HepG2 (cell line): ENCODE measurements around the gene CTCF. TPM values are rescaled to one million over a fixed set of nuclear protein-coding genes. Genes with fewer than 3 reads are reported as not detected.

Source experiments
- AGO2 ChIP-seq: fragments of 200-400 bp; formaldehyde crosslinking; optimal IDR thresholded peaks from 2 replicates; pipeline ENCODE3; 2017; ENCODE audit warnings: mild to moderate bottlenecking, low read depth, low read length, moderate library complexity
- CCAR2 ChIP-seq: fragments of 200-400 bp; formaldehyde crosslinking; optimal IDR thresholded peaks from 2 replicates; pipeline ENCODE3; 2018; ENCODE audit warnings: low read depth, mild to moderate bottlenecking, low read length, moderate library complexity
- CREB3 ChIP-seq: sonication (generic); formaldehyde crosslinking; IDR thresholded peaks from 2 replicates; pipeline ENCODE4 v1.5.0; 2020; ENCODE audit warnings: missing genetic modification reagents
- DNMT3B ChIP-seq: conservative IDR thresholded peaks from 2 replicates; pipeline ENCODE4 v1.6.1; 2016; ENCODE audit warnings: missing biosample characterization, control low read depth
- ETV5 ChIP-seq: IDR thresholded peaks from 2 replicates; pipeline ENCODE4 v1.6.1; 2018; ENCODE audit warnings: missing biosample characterization, missing genetic modification reagents, inconsistent platforms, borderline replicate concordance
- GATAD2A ChIP-seq: IDR thresholded peaks from 2 replicates; pipeline ENCODE4 v1.6.1; 2016
- HNF4G ChIP-seq, 2 experiments: sonication (generic) in 1 of 2; formaldehyde crosslinking in 1 of 2; IDR thresholded peaks; 2 replicates each; pipeline versions ENCODE4 v1.4.0 to v1.6.1; 2011 to 2020; ENCODE audit warnings: borderline replicate concordance in 2 of 2, low read depth in 2 of 2, mild to moderate bottlenecking in 2 of 2, low read length in 1 of 2, missing genetic modification reagents in 1 of 2, moderate library complexity in 1 of 2
- MAF1 ChIP-seq: sonication (generic); formaldehyde crosslinking; IDR thresholded peaks from 2 replicates; pipeline ENCODE4 v1.5.0; 2020; ENCODE audit warnings: missing genetic modification reagents, borderline replicate concordance
- MTA1 ChIP-seq: sonication (generic); formaldehyde crosslinking; IDR thresholded peaks from 2 replicates; pipeline ENCODE4 v1.4.0; 2020; ENCODE audit warnings: missing genetic modification reagents, mild to moderate bottlenecking, borderline replicate concordance
- NCOA1 ChIP-seq: sonication (generic); formaldehyde crosslinking; IDR thresholded peaks from 2 replicates; pipeline ENCODE4 v1.9.0; 2021; ENCODE audit warnings: missing genetic modification reagents
- NCOA5 ChIP-seq: sonication (generic); formaldehyde crosslinking; IDR thresholded peaks from 2 replicates; pipeline ENCODE4 v1.4.0; 2020; ENCODE audit warnings: missing genetic modification reagents
- PITX1 ChIP-seq: sonication (generic); formaldehyde crosslinking; IDR thresholded peaks from 2 replicates; pipeline ENCODE4 v1.5.1; 2020; ENCODE audit warnings: mild to moderate bottlenecking, missing genetic modification reagents
- POLR2AphosphoS5 ChIP-seq: IDR thresholded peaks from 2 replicates; pipeline ENCODE4 v1.6.1; 2012; ENCODE audit warnings: low read depth, low read length
- SMAD9 ChIP-seq: sonication (generic); formaldehyde crosslinking; IDR thresholded peaks from 2 replicates; pipeline ENCODE4 v1.5.1; 2020; ENCODE audit warnings: mild to moderate bottlenecking, missing genetic modification reagents
- SOX5 ChIP-seq: IDR thresholded peaks from 2 replicates; pipeline ENCODE4 v1.6.1; 2016; ENCODE audit warnings: borderline replicate concordance
- STAT5B ChIP-seq: sonication (generic); formaldehyde crosslinking; IDR thresholded peaks from 2 replicates; pipeline ENCODE4 v1.4.0; 2020; ENCODE audit warnings: missing genetic modification reagents
- U2AF1 ChIP-seq: fragments of 200-400 bp; formaldehyde crosslinking; optimal IDR thresholded peaks from 2 replicates; pipeline ENCODE3; 2017; ENCODE audit warnings: mild to moderate bottlenecking, low read depth, low read length
- ZBTB7A ChIP-seq: sonication (generic); formaldehyde crosslinking; IDR thresholded peaks from 2 replicates; pipeline ENCODE4 v1.8.0; 2022; ENCODE audit warnings: mild to moderate bottlenecking, missing genetic modification reagents
- ZNF20 ChIP-seq: sonication (generic); formaldehyde crosslinking; IDR thresholded peaks from 2 replicates; pipeline ENCODE4 v1.4.0; 2020; ENCODE audit warnings: mild to moderate bottlenecking, moderate library complexity, missing genetic modification reagents
- ZNF547 ChIP-seq: sonication (generic); formaldehyde crosslinking; IDR thresholded peaks from 2 replicates; pipeline ENCODE4 v1.5.1; 2020; ENCODE audit warnings: mild to moderate bottlenecking, missing genetic modification reagents
- ZNF740 ChIP-seq: sonication (generic); formaldehyde crosslinking; IDR thresholded peaks from 2 replicates; pipeline ENCODE4 v1.4.0; 2020; ENCODE audit warnings: missing genetic modification reagents
- ZNF768 ChIP-seq: sonication (generic); formaldehyde crosslinking; IDR thresholded peaks from 2 replicates; pipeline ENCODE4 v1.4.0; 2020; ENCODE audit warnings: missing genetic modification reagents
- polyA plus RNA-seq, 8 experiments: library from polyadenylated mRNA; depleted of rRNA in 3 of 8; stranded (reverse) in 7 of 8; unstranded in 1 of 8; fragments of >200 nt; fragmentation: Illumina TruSeq in 4 of 8; extraction: Trizol in 4 of 8; gene quantifications; 2 replicates each; pipeline versions ENCODE4 v1.2.1 to v1.2.3, GENCODE V29; 2011 to 2016; ENCODE audit warnings: low read depth in 4 of 8, missing spikeins in 1 of 8, mixed read lengths in 1 of 8; ENCODE audit not compliant: insufficient read depth in 1 of 8
- total RNA-seq, 5 experiments: library from RNA; depleted of rRNA; stranded (reverse); fragments of >200 nt; fragmentation: Illumina TruSeq; extraction: Trizol; gene quantifications; 2 replicates each; pipeline ENCODE4 v1.2.3, GENCODE V29; 2016; ENCODE audit warnings: low read depth in 1 of 5
- TF ChIP-seq, protein P1 (sequence below): IDR thresholded peaks from 2 replicates; pipeline ENCODE4 v1.6.1; 2016; ENCODE audit warnings: mild to moderate bottlenecking
- TF ChIP-seq, protein P2 (sequence below): IDR thresholded peaks from 2 replicates; pipeline ENCODE4 v1.6.1; 2016; ENCODE audit warnings: low read depth, borderline replicate concordance
- TF ChIP-seq, protein P3 (sequence below), 2 experiments: sonication (generic) in 1 of 2; formaldehyde crosslinking in 1 of 2; IDR thresholded peaks; 2 replicates each; pipeline versions ENCODE4 v1.4.0 to v1.6.1; 2018 to 2020; ENCODE audit warnings: missing genetic modification reagents in 2 of 2, borderline replicate concordance in 1 of 2, low read depth in 1 of 2, mild to moderate bottlenecking in 1 of 2, missing biosample characterization in 1 of 2
- TF ChIP-seq, protein P4 (sequence below): sonication (generic); formaldehyde crosslinking; IDR thresholded peaks from 2 replicates; pipeline ENCODE4 v1.4.0; 2020; ENCODE audit warnings: mild to moderate bottlenecking, missing genetic modification reagents

The CTCF gene
- total and polyA plus RNA-seq, 2 of the 13 experiments (the other 11 are each of a cell fraction or from before 2014, with no cell fraction given) = 19.5 to 37.5 TPM

DNA sequence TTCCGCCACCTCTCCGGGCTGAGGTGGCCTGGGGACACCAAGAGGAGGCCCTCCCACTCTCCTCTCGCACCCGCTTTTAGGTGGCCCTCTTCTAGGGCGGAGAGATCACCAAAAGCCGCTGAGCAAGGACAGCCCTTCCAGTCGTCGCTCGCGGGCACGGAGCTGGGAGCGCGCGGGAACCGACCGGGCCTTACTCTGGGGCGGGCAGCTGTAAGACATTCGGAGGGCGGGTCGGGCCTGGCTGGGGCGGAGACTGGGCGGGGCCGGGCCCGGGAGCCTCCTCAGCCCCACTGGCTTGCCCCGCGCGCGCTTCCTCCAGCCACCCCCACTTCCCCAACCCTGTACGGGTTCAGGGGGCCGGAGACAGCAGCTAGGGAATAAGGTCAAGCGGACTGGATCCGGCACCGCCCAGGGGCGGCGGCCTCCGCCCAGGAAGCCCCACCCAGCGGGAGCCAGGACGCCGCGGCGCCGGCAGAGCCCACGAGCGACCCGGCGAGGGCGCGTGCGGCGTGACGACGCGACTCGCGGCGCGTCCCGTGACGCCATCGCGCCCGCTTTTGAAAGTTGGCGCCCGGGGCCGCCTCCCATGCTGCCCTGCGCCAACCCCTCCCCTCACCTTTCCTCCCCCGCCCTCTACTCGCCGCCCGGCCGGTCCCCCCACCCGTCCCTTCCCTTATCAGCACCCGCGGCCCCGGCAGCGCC is 351 bp upstream of the CTCF start (continued):
- TF ChIP-seq HNF4G (IDR thresholded peaks at IDR 0.05; ENCODE audit: borderline replicate concordance, low read depth, low read length) = no peak; the same call in 1 of the 2 replicates
- no peak for TF ChIP-seq HNF4G (CRISPR knock-in tag; IDR thresholded peaks at IDR 0.05; ENCODE audit: borderline replicate concordance, low read depth)
- no peak for TF ChIP-seq SMAD9 (CRISPR knock-in tag)
- no peak for TF ChIP-seq MAF1 (CRISPR knock-in tag)
- TF ChIP-seq POLR2AphosphoS5 = peak; percentile 88
- peak; percentile 64; the same call in 1 of the 2 replicates for TF ChIP-seq ZNF768
- TF ChIP-seq NCOA1 (CRISPR knock-in tag) = no peak
- TF ChIP-seq ZNF547 (CRISPR knock-in tag) = peak; percentile 79
- no peak for TF ChIP-seq NCOA5 (CRISPR knock-in tag)
- TF ChIP-seq CCAR2 = no peak
- TF ChIP-seq U2AF1 = no peak
- peak; percentile 73 for TF ChIP-seq AGO2
- TF ChIP-seq, protein P1, sequence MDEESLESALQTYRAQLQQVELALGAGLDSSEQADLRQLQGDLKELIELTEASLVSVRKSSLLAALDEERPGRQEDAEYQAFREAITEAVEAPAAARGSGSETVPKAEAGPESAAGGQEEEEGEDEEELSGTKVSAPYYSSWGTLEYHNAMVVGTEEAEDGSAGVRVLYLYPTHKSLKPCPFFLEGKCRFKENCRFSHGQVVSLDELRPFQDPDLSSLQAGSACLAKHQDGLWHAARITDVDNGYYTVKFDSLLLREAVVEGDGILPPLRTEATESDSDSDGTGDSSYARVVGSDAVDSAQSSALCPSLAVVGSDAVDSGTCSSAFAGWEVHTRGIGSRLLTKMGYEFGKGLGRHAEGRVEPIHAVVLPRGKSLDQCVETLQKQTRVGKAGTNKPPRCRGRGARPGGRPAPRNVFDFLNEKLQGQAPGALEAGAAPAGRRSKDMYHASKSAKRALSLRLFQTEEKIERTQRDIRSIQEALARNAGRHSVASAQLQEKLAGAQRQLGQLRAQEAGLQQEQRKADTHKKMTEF (CRISPR knock-in tag) = peak; percentile 95
- peak; percentile 38; the same call in 1 of the 2 replicates for TF ChIP-seq ZBTB7A (CRISPR knock-in tag)
- TF ChIP-seq MTA1 (CRISPR knock-in tag) = peak; percentile 90
- TF ChIP-seq DNMT3B (CRISPR knock-in tag) = no peak; the same call in 1 of the 2 replicates
- peak; percentile 85 for TF ChIP-seq ETV5 (CRISPR knock-in tag)
- peak; percentile 71; the same call in 1 of the 2 replicates for TF ChIP-seq CREB3 (CRISPR knock-in tag)
- TF ChIP-seq SOX5 (CRISPR knock-in tag) = no peak; the same call in 1 of the 2 replicates
- no peak for TF ChIP-seq ZNF20
- TF ChIP-seq, protein P2, sequence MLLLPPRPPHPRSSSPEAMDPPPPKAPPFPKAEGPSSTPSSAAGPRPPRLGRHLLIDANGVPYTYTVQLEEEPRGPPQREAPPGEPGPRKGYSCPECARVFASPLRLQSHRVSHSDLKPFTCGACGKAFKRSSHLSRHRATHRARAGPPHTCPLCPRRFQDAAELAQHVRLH (CRISPR knock-in tag) = no peak
- no peak for TF ChIP-seq STAT5B
- TF ChIP-seq, protein P3, sequence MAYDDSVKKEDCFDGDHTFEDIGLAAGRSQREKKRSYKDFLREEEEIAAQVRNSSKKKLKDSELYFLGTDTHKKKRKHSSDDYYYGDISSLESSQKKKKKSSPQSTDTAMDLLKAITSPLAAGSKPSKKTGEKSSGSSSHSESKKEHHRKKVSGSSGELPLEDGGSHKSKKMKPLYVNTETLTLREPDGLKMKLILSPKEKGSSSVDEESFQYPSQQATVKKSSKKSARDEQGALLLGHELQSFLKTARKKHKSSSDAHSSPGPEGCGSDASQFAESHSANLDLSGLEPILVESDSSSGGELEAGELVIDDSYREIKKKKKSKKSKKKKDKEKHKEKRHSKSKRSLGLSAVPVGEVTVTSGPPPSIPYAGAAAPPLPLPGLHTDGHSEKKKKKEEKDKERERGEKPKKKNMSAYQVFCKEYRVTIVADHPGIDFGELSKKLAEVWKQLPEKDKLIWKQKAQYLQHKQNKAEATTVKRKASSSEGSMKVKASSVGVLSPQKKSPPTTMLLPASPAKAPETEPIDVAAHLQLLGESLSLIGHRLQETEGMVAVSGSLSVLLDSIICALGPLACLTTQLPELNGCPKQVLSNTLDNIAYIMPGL (CRISPR knock-in tag; IDR thresholded peaks at IDR 0.05; ENCODE audit: borderline replicate concordance in 1 of 2, low read depth in 1 of 2) = peak in 1 of 2 experiments; percentile 77; a peak in 1 of 4 replicates
- TF ChIP-seq ZNF740 (CRISPR knock-in tag) = no peak
- no peak for TF ChIP-seq GATAD2A (CRISPR knock-in tag)
- TF ChIP-seq, protein P4, sequence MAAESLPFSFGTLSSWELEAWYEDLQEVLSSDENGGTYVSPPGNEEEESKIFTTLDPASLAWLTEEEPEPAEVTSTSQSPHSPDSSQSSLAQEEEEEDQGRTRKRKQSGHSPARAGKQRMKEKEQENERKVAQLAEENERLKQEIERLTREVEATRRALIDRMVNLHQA (CRISPR knock-in tag) = no peak
- peak; percentile 45; the same call in 1 of the 2 replicates for TF ChIP-seq PITX1 (CRISPR knock-in tag)
